ENCODE data around the gene SRGAP1. TPM values are rescaled to one million over a fixed set of nuclear protein-coding genes. Genes with fewer than 3 reads are reported as not detected.

The SRGAP1 gene
- total RNA-seq, 2 experiments from 2014 or later, result 0.02 to 0.21 TPM

GRCh38 chr12:63911341-63911740 is 66.8 kb downstream of the SRGAP1 start:
- ChIA-PET POLR2A (no interaction called here), CTCF (interaction anchor here (0.7 to 1.0 kb wide), 2 partner anchors 13 to 23 kb away, joined by 3 read pairs; no protein-coding TSS in a partner anchor)
- Mint-ChIP-seq H3K36me3 (ENCODE audit: low read depth) (no peaks in the 10 kb centered on the region), H3K9me3 (ENCODE audit: low read depth) (no peaks in the 10 kb centered on the region), H3K27me3 (peaks cover 3% of the 10 kb centered on the region), H3K27ac (no peak overlapping the region), H3K4me3 (no peak overlapping the region), H3K4me1 (no peaks in the 10 kb centered on the region)
- intact Hi-C loops (cut with DNase I, micrococcal nuclease), result no loop called here
- no peak for DNase-seq
- ATAC-seq, result no peak

DNA sequence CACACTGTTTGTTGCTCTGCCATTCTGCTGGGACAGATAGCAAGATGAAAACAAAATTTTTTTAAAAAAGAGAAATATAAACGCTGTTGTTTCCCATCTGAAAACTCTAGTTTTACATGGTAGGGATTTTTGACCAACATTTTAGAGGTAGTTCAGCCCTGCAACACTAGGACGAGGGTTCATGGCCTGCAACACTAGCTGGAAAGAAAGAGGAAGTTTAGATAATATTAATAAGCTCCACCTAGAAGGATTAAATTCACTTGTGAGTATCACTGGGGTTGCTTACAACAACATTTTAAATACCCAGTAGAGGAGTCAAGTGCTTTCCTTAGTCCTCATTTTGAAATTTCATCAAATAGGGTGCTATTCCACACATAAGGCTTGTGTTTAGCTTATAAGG is 68.2 kb downstream of the SRGAP1 start:
- Mint-ChIP-seq H3K4me1 (no peaks in the 10 kb centered on the region), H3K4me3 (no peak overlapping the region), H3K36me3 (ENCODE audit: low read depth) (no peaks in the 10 kb centered on the region), H3K27ac (no peak overlapping the region), H3K9me3 (ENCODE audit: low read depth) (no peaks in the 10 kb centered on the region), H3K27me3 (peaks cover 3% of the 10 kb centered on the region)
- DNase-seq (no peak), ATAC-seq (no peak)
- intact Hi-C loops (cut with DNase I, micrococcal nuclease), result no loop called here
- ChIA-PET POLR2A (no interaction called here), CTCF (no interaction called here)

- H3K36me3 Mint-ChIP-seq (ENCODE audit: low read depth), result no peaks in the 10 kb centered on the region
- ATAC-seq (no peak), DNase-seq (no peak)
- CTCF ChIA-PET, result no interaction called here
- H3K27me3 Mint-ChIP-seq, result peaks cover 3% of the 10 kb centered on the region
- no peaks in the 10 kb centered on the region for H3K9me3 Mint-ChIP-seq (ENCODE audit: low read depth)
- no peak overlapping the region for H3K4me3 Mint-ChIP-seq
- intact Hi-C loops (cut with DNase I, micrococcal nuclease), result no loop called here
- no peaks in the 10 kb centered on the region for H3K4me1 Mint-ChIP-seq
- no peak overlapping the region for H3K27ac Mint-ChIP-seq
- POLR2A ChIA-PET, result no interaction called here
These were observed 69.4 kb downstream of the SRGAP1 start for GRCh38 chr12:63913929-63914328.

DNA sequence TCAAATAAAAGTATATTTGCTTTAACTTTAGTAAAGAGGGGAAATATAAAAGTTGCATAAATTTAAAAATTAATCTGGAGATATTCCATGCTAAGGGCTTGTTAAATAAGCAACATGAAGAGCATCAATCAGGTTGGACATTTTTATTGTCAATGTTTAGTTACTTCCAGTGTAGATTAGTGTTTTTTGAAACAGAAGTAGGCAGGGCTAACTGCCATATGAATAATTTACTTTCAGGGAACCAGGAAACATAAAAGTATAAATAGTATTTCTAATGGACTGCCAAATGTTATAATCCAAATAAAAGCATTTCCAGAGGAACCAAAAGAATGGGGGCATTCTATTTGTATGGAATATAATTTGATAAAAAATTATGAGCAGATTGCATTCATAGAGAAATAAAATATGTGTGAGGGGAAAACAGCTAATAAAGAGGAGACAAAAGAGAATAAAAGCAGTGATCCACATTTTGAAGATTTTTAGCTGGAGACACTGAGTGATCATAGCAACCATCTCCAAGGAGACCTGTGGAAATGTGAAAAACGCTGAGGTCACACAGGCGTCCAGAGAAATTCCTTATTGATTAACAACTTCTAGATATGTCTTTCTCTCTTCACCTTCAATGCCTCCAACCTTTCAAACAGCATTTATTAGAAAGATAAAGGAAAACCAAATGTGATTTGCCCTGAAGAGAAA is 70.8 kb downstream of the SRGAP1 start:
- H3K27ac Mint-ChIP-seq, result no peak overlapping the region
- H3K36me3 Mint-ChIP-seq (ENCODE audit: low read depth), result no peaks in the 10 kb centered on the region
- no peak overlapping the region for H3K4me3 Mint-ChIP-seq
- no peaks in the 10 kb centered on the region for H3K9me3 Mint-ChIP-seq (ENCODE audit: low read depth)
- intact Hi-C loops (cut with DNase I, micrococcal nuclease), result no loop called here
- ChIA-PET POLR2A (no interaction called here), CTCF (no interaction called here)
- no peaks in the 10 kb centered on the region for H3K4me1 Mint-ChIP-seq
- peaks cover 3% of the 10 kb centered on the region for H3K27me3 Mint-ChIP-seq
- ATAC-seq (no peak), DNase-seq (no peak)

DNA sequence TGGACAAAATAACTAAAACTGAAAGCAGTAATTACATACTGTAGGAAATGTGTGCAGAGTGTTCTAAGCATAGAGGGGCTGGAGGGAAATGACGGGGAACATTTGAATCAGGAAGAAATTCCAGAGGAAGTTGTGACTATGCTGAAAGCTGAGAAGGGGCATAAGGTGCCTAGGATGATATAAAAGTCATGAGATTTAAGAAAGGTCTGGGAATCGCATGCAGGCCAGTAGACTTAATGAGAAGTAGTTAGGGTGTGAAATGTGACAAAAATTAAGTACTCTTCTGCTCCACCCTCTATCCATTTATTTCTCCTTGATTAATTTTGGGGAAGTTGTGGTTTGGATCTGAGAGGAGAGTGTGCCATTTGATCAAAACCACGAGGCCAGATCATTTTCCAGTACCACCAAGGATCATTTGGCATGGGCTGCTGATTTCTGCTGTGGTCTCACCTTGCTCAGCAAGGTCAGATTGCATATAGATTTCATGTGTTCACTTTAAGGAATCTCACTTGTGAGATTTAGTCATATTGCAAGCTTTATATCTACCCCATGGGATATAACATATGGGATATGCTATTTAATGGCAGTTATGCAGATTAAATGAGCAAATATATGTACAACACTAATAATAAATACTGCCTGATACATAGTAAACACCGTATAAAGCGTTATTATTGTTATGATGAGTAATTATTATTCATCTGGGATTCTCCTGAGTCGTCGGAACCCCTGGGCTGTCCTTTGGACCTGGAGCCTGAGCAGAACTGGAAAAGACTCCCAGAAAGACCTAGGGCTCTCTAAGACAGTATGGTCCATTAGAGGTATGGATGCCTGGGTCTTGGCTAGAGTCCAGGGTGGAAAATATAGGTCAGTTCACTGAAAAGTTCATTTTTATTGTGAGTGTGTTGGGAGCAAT is 72.3 kb downstream of the SRGAP1 start:
- no peaks in the 10 kb centered on the region for H3K36me3 Mint-ChIP-seq (ENCODE audit: low read depth)
- no peak overlapping the region for H3K4me3 Mint-ChIP-seq
- H3K27ac Mint-ChIP-seq, result no peak overlapping the region
- intact Hi-C loops (cut with DNase I, micrococcal nuclease), result no loop called here
- H3K27me3 Mint-ChIP-seq, result peaks cover 6% of the 10 kb centered on the region
- no peaks in the 10 kb centered on the region for H3K4me1 Mint-ChIP-seq
- ChIA-PET POLR2A (no interaction called here), CTCF (interaction anchor here (0.6 kb wide), 1 partner anchor 17 kb away, joined by 3 read pairs; no protein-coding TSS in a partner anchor)
- H3K9me3 Mint-ChIP-seq (ENCODE audit: low read depth), result no peaks in the 10 kb centered on the region
- DNase-seq, result no peak
- ATAC-seq, result no peak

- H3K4me3 Mint-ChIP-seq, result no peak overlapping the region
- H3K36me3 Mint-ChIP-seq (ENCODE audit: low read depth), result no peaks in the 10 kb centered on the region
- ATAC-seq, result no peak
- ChIA-PET POLR2A (no interaction called here), CTCF (no interaction called here)
- H3K27me3 Mint-ChIP-seq, result peaks cover 6% of the 10 kb centered on the region
- H3K4me1 Mint-ChIP-seq, result no peaks in the 10 kb centered on the region
- intact Hi-C loops (cut with DNase I, micrococcal nuclease), result no loop called here
- no peak for DNase-seq
- H3K9me3 Mint-ChIP-seq (ENCODE audit: low read depth), result no peaks in the 10 kb centered on the region
- H3K27ac Mint-ChIP-seq, result no peak overlapping the region
These were observed 73.0 kb downstream of the SRGAP1 start for GRCh38 chr12:63917477-63917862.

- ChIA-PET POLR2A (no interaction called here), CTCF (no interaction called here)
- no peaks in the 10 kb centered on the region for H3K4me1 Mint-ChIP-seq
- no peaks in the 10 kb centered on the region for H3K36me3 Mint-ChIP-seq (ENCODE audit: low read depth)
- DNase-seq, result no peak
- H3K27ac Mint-ChIP-seq, result no peak overlapping the region
- peaks cover 6% of the 10 kb centered on the region for H3K27me3 Mint-ChIP-seq
- intact Hi-C loops (cut with DNase I, micrococcal nuclease), result no loop called here
- ATAC-seq, result no peak
- no peak overlapping the region for H3K4me3 Mint-ChIP-seq
- H3K9me3 Mint-ChIP-seq (ENCODE audit: low read depth), result no peaks in the 10 kb centered on the region
These were observed 73.6 kb downstream of the SRGAP1 start for GRCh38 chr12:63917864-63918799.

DNA sequence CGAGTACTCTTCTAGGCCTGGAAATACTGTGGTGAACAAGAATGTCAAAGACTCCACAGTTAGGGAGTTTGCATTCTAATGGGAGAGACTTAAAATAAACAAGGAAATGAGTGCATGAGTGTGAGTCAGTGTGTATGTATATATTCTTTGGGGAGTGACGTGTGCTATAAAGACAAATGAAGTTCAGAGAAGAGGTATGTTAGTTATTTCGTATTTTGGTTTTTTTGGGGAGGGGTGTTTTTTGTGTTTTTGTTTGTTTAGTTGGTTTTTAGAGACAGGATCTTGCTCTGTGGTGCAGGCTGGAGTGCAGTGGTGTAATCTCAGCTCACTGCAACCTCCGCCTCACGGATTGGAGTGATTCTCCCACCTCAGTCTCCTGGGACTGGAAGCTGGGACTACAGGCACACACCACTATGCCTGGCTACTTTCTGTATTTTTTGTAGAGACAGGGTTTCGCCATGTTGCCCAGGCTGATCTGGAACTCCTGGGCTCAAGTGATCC is 74.3 kb downstream of the SRGAP1 start:
- intact Hi-C loops (cut with DNase I, micrococcal nuclease), result no loop called here
- Mint-ChIP-seq H3K4me1 (no peaks in the 10 kb centered on the region), H3K9me3 (ENCODE audit: low read depth) (no peaks in the 10 kb centered on the region), H3K27me3 (peaks cover 5% of the 10 kb centered on the region), H3K36me3 (ENCODE audit: low read depth) (no peaks in the 10 kb centered on the region), H3K4me3 (no peak overlapping the region), H3K27ac (no peak overlapping the region)
- DNase-seq (no peak), ATAC-seq (no peak)
- ChIA-PET POLR2A (no interaction called here), CTCF (no interaction called here)

DNA sequence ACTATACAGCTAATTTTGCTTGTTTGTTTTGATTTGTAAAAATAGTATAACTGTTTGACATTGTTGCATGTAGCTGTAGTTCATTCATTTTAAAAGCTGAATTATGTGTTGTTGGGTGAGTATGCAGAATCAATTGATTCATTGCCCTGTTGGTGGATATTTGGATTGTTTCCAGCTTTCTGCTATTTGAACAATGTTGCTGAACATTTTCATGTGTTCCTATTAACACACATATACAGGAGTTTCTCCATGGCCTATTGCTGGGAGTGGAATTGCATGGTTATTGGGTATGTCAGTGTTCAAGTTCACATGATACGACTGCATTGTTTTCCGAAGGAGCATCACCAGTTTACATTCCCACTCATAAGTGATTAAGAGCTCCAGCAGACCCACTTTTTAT is 75.3 kb downstream of the SRGAP1 start:
- no peaks in the 10 kb centered on the region for H3K36me3 Mint-ChIP-seq (ENCODE audit: low read depth)
- intact Hi-C loops (cut with DNase I, micrococcal nuclease), result no loop called here
- ChIA-PET CTCF (interaction anchor here (0.9 kb wide), 1 partner anchor 76 kb away, joined by 3 read pairs; the partner anchor contains the start of gene SRGAP1), POLR2A (no interaction called here)
- no peak overlapping the region for H3K4me3 Mint-ChIP-seq
- H3K9me3 Mint-ChIP-seq (ENCODE audit: low read depth), result no peaks in the 10 kb centered on the region
- peaks cover 3% of the 10 kb centered on the region for H3K27me3 Mint-ChIP-seq
- no peak overlapping the region for H3K27ac Mint-ChIP-seq
- no peaks in the 10 kb centered on the region for H3K4me1 Mint-ChIP-seq
- DNase-seq (no peak), ATAC-seq (no peak)

DNA sequence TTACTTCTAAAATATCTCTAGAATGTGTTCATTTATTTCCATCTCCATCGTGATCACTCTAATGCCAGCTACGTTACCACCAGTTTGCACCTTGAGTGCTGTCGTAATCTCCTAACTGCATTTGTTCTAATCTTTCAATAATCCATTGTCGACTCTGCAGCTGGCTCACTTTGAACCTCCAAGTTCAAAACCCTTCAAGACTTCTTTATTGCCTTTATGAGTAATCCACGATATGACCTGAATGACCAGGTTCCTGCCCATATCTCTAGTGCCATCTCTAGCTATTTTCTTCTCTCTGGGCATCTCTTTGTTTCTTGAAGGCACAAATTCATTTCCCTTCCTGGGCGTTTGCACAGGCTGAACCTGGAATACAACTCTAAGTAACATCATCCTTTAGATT is 76.7 kb downstream of the SRGAP1 start:
- intact Hi-C loops (cut with DNase I, micrococcal nuclease), result no loop called here
- no peaks in the 10 kb centered on the region for H3K36me3 Mint-ChIP-seq (ENCODE audit: low read depth)
- DNase-seq (no peak), ATAC-seq (no peak)
- CTCF ChIA-PET, result interaction anchor here (0.6 kb wide), 1 partner anchor 632 kb away, joined by 3 read pairs; no protein-coding TSS in a partner anchor
- POLR2A ChIA-PET, result no interaction called here
- peaks cover 3% of the 10 kb centered on the region for H3K27me3 Mint-ChIP-seq
- H3K4me3 Mint-ChIP-seq, result no peak overlapping the region
- no peaks in the 10 kb centered on the region for H3K9me3 Mint-ChIP-seq (ENCODE audit: low read depth)
- no peaks in the 10 kb centered on the region for H3K4me1 Mint-ChIP-seq
- no peak overlapping the region for H3K27ac Mint-ChIP-seq

- ATAC-seq (no peak), DNase-seq (no peak)
- no peak overlapping the region for H3K27ac Mint-ChIP-seq
- ChIA-PET POLR2A (no interaction called here), CTCF (no interaction called here)
- H3K9me3 Mint-ChIP-seq (ENCODE audit: low read depth), result no peaks in the 10 kb centered on the region
- intact Hi-C loops (cut with DNase I, micrococcal nuclease), result no loop called here
- H3K27me3 Mint-ChIP-seq, result peaks cover 6% of the 10 kb centered on the region
- no peaks in the 10 kb centered on the region for H3K36me3 Mint-ChIP-seq (ENCODE audit: low read depth)
- no peaks in the 10 kb centered on the region for H3K4me1 Mint-ChIP-seq
- no peak overlapping the region for H3K4me3 Mint-ChIP-seq
These were observed 78.0 kb downstream of the SRGAP1 start for GRCh38 chr12:63922474-63922873.

All from activated CD4-positive, alpha-beta T cell treated with anti-CD3 and anti-CD28 coated beads for 36 hours (primary cell).